Nephron progenitor cell (in vitro differentiated cells): ENCODE measurements around the gene SMARCAL1.

Source experiments
- DNase-seq: peaks from one replicate; pipeline ENCODE4 v3.0.0; 2021
- H3K27ac Mint-ChIP-seq: 2 replicates; pipeline ENCODE4 v1.8.0; 2021; ENCODE audit warnings: mild to moderate bottlenecking, moderate library complexity, mixed read lengths
- H3K27me3 Mint-ChIP-seq: 2 replicates; pipeline ENCODE4 v1.8.0; 2021; ENCODE audit warnings: mild to moderate bottlenecking, low read depth, mixed read lengths; ENCODE audit not compliant: poor library complexity
- H3K36me3 Mint-ChIP-seq: 2 replicates; pipeline ENCODE4 v1.8.0; 2021; ENCODE audit warnings: low read depth, mixed read lengths
- H3K4me1 Mint-ChIP-seq: 2 replicates; pipeline ENCODE4 v1.8.0; 2021; ENCODE audit warnings: mixed read lengths
- H3K4me3 Mint-ChIP-seq: 2 replicates; pipeline ENCODE4 v1.8.0; 2021; ENCODE audit warnings: mild to moderate bottlenecking, moderate library complexity, mixed read lengths
- H3K9me3 Mint-ChIP-seq: 2 replicates; pipeline ENCODE4 v1.8.0; 2021; ENCODE audit warnings: mild to moderate bottlenecking, moderate library complexity, mixed read lengths
- CTCF ChIP-seq: fragments of 200-600 bp; sonication (generic); IDR thresholded peaks from 2 replicates; pipeline ENCODE4 v1.5.0; 2021; ENCODE audit warnings: antibody characterized with exemption

The SMARCAL1 gene

GRCh38 chr2:216474925-216475670 is 62.8 kb downstream of the SMARCAL1 start:
- H3K4me1 Mint-ChIP-seq, result no peaks in the 10 kb centered on the region
- DNase-seq, result no peak
- peaks cover 36% of the 10 kb centered on the region for H3K36me3 Mint-ChIP-seq
- peaks cover 2% of the 10 kb centered on the region for H3K27me3 Mint-ChIP-seq
- H3K4me3 Mint-ChIP-seq, result no peak overlapping the region
- no peaks in the 10 kb centered on the region for H3K9me3 Mint-ChIP-seq
- no peak for TF ChIP-seq CTCF
- no peak overlapping the region for H3K27ac Mint-ChIP-seq

- H3K27ac Mint-ChIP-seq, result no peak overlapping the region
- peaks cover 36% of the 10 kb centered on the region for H3K36me3 Mint-ChIP-seq
- H3K4me1 Mint-ChIP-seq, result no peaks in the 10 kb centered on the region
- H3K9me3 Mint-ChIP-seq, result no peaks in the 10 kb centered on the region
- no peak overlapping the region for H3K4me3 Mint-ChIP-seq
- TF ChIP-seq CTCF, result no peak
- DNase-seq, result no peak
- peaks cover 2% of the 10 kb centered on the region for H3K27me3 Mint-ChIP-seq
These were observed 63.5 kb downstream of the SMARCAL1 start for GRCh38 chr2:216475767-216476166.

- Mint-ChIP-seq H3K4me3 (no peak overlapping the region), H3K27ac (no peak overlapping the region), H3K27me3 (peaks cover 2% of the 10 kb centered on the region), H3K36me3 (peaks cover 46% of the 10 kb centered on the region), H3K9me3 (no peaks in the 10 kb centered on the region), H3K4me1 (peaks cover 3% of the 10 kb centered on the region)
- no peak for DNase-seq
- no peak for TF ChIP-seq CTCF
These were observed 65.2 kb downstream of the SMARCAL1 start for GRCh38 chr2:216477283-216478035.

GRCh38 chr2:216478151-216478550 is 65.9 kb downstream of the SMARCAL1 start:
- Mint-ChIP-seq H3K27ac (no peak overlapping the region), H3K9me3 (no peaks in the 10 kb centered on the region), H3K36me3 (peaks cover 53% of the 10 kb centered on the region), H3K27me3 (peaks cover 2% of the 10 kb centered on the region), H3K4me1 (peaks cover 6% of the 10 kb centered on the region), H3K4me3 (no peak overlapping the region)
- DNase-seq, result no peak
- no peak for TF ChIP-seq CTCF

- peaks cover 6% of the 10 kb centered on the region for H3K4me1 Mint-ChIP-seq
- peaks cover 2% of the 10 kb centered on the region for H3K27me3 Mint-ChIP-seq
- no peak overlapping the region for H3K27ac Mint-ChIP-seq
- H3K4me3 Mint-ChIP-seq, result no peak overlapping the region
- no peak for DNase-seq
- no peaks in the 10 kb centered on the region for H3K9me3 Mint-ChIP-seq
- peaks cover 56% of the 10 kb centered on the region for H3K36me3 Mint-ChIP-seq
- TF ChIP-seq CTCF, result no peak
These were observed 66.5 kb downstream of the SMARCAL1 start for GRCh38 chr2:216478791-216479190.
